ENCODE data around the gene CDC42BPA.
"Not testable (repeated sequence)": the region's sequence is repeated elsewhere in the genome, so short reads cannot be mapped to it uniquely, and the experiment has no call there.

Gene CDC42BPA

DNA sequence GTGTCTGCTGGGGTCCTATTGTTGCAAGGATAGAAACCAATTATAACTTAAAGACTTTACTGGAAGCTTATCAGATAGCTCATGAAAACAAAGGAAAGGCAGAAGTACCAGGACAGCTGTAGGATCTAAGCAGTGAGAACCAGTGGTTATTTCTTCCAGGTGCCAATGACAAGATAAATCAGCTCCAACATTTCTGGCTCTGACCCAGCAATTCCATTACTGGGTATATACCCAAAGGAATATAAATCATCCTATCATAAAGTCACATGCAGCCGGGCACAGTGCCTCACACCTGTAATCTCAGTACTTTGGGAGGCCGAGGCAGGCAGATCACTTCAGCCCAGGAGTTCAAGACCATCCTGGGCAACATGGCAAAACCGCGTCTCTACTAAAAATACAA is 17.8 kb upstream of the CDC42BPA start:
- in situ Hi-C loops (cut with MboI; ENCODE audit: low sequenced_read_pairs) = not testable (repeated sequence)

DNA sequence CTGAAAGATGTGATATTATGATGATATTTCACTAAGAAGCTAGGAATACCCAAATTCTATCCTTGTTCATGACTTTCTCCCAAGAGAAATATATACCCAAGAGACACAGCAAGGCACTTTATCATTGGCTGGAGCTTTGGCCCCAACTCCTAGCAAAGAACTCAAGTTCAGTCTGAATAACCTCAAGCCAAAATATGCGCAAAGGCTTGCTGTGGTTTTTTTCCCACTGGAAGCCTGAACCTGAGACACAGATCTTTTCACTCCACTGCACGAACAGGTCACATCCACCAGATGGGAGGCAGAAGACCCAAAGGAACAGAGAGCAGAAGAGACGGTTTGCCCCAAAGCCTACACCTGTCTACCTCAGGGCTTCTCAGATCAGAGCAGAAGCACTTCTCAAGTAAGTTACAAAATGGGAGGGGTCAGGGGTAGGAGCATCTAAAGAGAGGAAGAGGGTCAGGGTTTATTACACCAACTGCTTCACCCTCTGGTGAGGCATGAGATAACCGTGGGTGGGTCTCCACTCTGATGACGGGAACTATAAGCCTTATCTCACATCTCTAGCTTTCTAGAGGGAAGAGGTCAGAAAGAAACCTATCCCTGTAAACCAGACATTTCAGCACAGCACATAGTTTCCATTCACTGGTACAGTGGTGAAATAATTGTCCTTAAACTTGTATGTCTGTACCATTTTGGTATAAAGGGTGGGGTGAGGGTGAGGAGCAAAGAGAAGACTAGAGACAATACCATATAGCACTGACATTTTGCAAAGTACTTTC is 17.1 kb upstream of the CDC42BPA start:
- in situ Hi-C loops (cut with MboI; ENCODE audit: low sequenced_read_pairs) = no loop called here

DNA sequence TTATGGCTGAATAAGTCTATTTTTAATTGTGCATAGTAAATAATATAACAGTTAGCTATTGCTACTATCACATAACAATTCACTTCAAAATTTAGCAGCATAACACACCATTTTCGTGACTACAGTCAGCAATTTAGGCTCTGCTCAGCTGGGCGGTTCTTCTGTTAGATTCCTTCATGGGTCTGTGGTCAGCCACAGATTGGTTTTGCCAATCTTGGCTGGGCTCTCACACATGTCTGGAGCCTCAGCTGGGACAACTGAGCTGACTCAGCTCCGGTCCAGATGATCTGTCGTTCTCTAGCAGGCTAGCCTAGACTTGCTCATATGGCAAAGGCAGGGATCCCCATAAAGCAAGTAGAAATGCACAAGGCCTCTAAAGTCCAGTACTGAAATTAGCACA is 15.1 kb upstream of the CDC42BPA start:
- in situ Hi-C loops (cut with MboI; ENCODE audit: low sequenced_read_pairs) = no loop called here

DNA sequence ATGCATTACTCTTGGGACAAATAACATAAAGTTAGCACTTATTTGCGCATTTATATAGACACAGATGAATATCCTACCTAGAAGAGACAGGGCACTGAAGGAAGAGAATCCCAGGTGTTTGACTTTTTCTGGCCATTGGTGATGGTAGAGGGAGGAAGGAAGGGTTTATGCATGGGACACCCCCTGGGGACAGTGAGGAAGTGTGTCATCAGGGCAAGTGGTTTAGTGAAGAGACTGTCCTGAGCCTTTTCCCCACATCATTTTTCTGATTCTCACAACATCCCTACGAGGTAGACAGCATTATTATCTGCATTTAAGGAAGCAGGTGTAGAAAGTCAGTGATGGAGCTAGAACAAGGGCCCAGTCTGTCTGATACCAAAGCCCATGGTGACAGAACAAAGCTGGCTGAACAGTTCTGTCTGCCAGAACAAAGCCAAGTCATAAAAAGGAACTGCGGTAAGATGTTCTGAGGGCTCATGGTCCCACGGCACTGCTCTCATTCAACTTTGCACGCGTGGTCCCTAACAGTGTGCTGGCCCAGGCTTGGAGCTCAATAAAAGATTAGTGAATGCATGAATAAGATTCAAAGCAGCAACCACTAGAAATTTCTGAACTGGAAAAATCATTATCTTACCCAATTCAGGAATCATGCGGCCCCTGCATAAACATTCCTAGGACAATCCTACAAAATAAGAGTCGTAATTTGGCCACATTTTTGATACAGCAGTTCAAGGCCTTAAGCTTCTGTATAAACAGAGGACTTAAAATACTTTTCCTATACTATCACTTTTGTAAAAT is 12.2 kb upstream of the CDC42BPA start:
- in situ Hi-C loops (cut with MboI; ENCODE audit: low sequenced_read_pairs) = no loop called here

DNA sequence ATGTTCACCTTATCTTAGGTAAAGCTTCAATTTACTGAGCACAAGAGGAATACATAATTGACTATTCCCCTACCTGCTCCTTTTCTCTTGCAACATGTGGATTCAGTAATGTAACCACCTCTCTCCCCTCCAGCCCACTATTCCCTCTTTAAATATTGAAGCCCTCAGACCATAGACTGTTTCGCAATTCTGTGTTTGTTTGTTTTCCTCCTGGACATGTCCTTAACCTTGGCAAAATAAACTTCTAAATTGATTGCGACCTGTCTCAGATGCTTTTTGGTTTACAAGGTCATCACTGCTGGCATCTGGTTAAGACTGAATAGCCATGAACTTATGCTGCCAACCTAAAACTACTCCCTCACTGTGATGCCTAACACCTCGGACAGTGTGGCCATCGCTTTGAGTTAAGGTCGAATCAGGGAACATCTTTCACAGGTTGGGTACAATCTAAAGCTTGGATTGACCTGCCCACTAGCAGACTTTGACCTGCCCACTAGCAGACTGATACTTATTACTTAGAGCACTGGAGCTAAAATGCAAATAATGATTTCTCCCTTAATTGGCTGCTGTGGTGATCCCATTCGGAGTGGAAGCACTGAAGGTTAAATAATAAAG is 10.2 kb upstream of the CDC42BPA start:
- in situ Hi-C loops (cut with MboI; ENCODE audit: low sequenced_read_pairs) = no loop called here

DNA sequence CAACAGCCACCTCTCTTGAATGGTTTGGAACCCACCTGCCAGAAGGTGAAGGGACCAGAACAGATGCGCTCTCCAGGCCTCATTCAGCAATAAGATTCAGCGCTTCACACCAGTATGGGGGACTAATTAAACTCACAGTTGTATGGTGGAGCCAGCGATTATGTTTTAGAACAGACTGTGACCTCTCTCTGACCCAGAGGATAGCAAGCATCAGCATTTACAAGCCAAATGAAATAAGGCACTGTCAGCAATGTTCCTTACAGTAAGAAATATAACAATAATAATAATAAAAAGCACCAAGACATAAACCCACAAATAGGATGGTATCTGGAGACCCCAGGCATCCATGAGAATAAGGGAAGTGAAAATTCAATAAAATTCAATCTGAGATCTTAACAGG is 6.9 kb upstream of the CDC42BPA start:
- in situ Hi-C loops (cut with MboI; ENCODE audit: low sequenced_read_pairs) = no loop called here

DNA sequence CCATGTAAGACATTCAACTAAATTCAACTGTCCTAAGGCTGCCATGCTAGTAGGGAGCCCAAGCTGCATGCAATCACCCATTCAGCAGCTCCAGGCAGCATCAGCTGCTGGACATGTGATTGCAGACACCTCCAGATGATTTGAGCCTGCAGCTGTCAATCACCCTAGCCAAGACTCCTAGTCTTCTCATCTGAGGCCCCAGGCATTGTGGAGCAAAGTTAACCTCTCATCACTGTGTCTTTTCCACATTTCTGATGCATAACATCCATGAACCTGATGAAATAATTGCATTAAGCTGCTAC is 5.6 kb upstream of the CDC42BPA start:
- in situ Hi-C loops (cut with MboI; ENCODE audit: low sequenced_read_pairs) = no loop called here

DNA sequence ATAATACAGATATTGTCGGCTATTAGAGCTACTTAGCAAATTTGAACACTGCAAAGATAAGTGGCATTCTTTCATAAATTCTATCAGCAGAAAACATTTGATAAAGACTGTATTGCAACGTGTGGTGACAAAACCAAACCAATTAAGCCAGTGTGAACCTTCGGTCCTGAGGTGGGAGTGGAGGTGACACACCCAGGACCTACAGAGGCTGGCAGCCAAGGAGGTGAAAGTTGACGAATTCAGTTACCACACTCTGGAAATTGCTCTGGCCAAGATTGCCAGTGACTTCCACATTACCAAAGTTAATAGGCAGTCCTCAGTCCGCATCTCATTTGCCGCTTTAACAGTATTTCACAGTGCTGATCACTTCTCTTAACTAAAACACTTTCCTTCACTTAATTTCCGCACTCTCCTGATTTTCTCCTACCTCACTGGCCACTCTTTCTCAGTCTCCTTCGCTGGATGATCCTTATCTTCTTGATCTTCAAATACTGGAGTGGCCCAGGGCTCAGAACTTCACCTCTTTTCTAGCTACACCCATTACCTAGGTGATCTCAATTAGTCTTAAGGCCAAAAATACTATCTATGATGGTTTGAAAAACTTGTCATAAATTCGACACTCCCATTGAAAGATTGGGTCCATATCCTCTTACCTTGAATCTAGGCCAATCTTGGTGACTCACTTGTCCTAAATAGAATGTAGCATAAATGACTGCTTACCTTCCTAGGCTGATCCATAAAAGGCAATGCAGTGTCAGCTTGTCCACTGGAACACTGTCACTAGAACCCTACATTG is 5.1 kb upstream of the CDC42BPA start:
- in situ Hi-C loops (cut with MboI; ENCODE audit: low sequenced_read_pairs) = no loop called here

DNA sequence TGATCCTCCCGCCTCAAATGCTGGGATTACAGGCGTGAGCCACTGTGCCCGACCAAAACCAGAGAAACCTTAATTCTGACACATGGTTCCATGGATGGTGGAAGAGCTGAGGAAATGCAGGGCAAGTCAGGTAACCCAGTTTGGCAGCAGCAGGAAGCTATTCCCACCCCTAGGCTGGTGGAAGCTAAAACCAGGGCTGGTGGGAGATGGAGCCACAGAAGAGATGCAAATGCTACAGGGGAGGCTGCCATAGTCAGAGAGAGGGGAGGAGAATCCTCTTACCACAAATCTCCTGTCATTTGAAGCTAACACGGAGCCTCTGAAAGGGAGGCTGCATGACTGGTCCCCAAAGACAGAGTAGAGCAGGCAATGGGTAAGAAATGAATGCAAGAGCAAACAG is 4.1 kb upstream of the CDC42BPA start:
- in situ Hi-C loops (cut with MboI; ENCODE audit: low sequenced_read_pairs) = no loop called here

DNA sequence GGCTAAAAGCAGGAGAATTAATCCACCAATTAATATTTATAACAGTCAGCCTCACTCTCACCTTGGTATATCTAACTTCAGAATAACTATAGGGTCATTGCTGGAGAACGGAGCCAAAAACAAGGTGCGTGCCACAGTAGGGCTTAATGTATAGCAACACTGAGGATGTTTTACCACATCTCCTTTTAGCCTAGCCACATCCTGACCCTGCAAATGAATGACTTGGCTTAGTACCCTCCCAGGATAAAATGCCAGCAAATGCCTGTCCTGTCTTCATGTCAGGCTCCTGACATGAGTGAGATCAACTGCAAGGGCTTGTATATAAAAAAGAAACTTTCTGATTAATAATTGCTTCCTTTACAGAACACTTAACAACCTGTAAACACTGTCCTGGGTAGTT is 2.7 kb upstream of the CDC42BPA start:
- in situ Hi-C loops (cut with MboI; ENCODE audit: low sequenced_read_pairs) = no loop called here

DNA sequence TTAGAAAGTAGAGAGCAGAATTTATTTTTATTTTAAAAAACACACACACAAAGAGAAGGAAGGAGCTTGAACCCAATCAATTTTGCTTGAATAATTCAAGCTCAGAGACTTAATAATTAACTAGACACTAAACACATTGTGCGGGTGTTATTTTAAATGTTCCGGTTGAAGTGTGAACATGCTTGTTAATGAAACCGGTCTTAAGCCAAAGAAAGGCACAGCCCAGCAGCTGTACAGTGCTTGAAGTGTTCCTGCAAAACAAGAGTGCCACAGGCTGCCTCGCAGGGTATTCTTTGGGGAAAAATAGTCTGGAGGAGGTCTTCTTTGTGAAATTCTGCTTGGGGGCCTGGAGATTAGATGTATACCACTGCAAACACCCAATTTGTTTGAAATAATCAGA is 2.2 kb upstream of the CDC42BPA start:
- in situ Hi-C loops (cut with MboI; ENCODE audit: low sequenced_read_pairs) = no loop called here

DNA sequence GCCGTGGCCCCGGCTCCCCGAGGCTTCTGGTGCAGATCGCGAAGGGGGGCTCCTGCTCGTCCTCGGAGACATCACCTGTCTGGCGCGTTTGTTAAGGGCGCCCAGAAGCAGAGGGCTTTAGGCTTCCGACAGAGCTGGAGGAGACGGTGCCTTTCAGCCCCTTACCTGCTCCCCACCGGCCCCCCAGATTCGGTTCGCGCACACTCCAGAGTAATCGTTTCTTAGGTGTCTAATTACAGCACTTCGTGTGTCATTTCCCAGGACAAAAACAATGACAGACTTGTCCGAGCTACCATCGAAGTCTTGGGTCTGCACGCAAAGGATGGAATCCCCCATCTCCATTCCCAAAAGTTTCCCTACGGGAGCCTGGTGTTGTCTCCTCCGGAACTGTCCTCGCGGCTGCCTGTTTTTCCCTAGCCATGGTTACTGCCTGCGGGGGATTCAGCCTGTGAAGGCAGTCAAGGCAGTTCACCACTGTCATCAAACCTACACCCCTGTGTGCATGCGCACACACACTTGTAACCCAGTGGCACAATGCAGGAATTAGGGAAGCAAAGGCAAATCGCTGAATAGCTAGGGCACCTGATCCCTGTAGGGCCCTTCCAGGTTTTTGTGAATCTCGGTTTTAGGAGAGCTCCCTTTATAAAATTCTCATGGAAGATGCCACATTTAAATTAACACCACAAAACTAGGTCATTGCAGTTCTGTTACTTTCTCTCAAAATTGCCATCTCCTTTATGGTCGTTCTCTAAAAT is 738 bp upstream of the CDC42BPA start:
- in situ Hi-C loops (cut with MboI; ENCODE audit: low sequenced_read_pairs) = no loop called here

DNA sequence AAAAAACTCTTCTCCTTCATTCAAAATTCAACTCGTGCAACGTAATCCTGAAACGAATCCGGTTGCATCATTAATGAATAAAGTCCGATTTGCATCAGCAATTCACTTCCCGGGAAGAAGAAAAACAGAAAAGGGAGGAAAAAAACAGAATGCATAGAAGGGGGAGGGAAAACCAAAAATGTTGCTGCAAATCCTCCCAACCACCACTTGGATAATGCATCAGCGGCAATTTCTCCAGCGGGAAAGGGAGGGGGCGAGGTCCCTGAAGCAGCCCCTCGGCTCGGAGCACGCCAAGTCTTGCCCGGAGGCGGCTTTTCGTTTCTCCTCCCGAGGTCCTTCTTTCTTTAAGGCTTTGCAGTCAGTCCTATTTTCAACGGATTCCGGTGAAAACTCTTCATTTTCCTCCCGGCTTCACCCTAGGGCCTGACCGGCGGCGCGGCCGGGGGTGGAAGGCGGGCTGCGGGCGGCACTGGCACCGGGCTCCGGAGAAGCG is 723 bp downstream of the CDC42BPA start:
- in situ Hi-C loops (cut with MboI; ENCODE audit: low sequenced_read_pairs) = no loop called here

DNA sequence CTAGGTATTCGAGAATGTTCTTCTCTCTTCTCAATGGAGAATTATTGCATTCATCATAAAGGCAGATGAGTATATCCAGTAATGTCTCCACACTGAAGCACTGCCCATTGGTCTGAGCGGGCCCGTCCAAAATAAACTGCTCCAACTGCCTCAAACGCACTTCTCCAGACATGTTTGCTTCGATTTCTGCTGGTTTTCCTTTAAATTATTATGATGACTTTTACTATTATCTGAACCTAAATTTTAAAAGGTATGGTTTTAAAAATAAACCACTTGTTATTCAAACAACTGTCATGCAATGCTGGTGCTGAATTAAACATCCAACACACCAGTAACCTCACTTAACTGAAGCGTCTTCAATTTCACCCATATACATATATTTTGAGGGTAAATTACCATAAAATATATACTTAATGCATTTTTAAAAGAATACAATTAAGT is 1.3 kb downstream of the CDC42BPA start:
- in situ Hi-C loops (cut with MboI; ENCODE audit: low sequenced_read_pairs) = no loop called here

DNA sequence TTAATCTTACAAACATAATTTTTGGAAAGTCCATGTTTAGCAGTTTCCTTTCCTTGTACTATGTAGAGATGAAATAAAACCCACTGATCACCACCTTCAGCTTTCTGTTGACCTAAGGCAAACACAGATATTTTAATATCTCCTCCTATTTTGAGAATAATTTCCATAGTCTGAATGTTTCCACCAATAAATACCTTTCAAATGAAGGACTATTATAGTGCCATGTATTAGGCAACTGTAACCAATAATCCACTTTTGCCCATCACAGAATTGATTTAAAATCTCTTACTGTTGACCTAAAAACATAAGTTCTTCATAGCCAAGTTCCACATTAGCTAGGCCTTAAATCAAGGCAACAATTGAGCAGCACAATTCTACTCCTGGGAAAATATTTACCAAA is 1.8 kb downstream of the CDC42BPA start:
- in situ Hi-C loops (cut with MboI; ENCODE audit: low sequenced_read_pairs) = no loop called here

DNA sequence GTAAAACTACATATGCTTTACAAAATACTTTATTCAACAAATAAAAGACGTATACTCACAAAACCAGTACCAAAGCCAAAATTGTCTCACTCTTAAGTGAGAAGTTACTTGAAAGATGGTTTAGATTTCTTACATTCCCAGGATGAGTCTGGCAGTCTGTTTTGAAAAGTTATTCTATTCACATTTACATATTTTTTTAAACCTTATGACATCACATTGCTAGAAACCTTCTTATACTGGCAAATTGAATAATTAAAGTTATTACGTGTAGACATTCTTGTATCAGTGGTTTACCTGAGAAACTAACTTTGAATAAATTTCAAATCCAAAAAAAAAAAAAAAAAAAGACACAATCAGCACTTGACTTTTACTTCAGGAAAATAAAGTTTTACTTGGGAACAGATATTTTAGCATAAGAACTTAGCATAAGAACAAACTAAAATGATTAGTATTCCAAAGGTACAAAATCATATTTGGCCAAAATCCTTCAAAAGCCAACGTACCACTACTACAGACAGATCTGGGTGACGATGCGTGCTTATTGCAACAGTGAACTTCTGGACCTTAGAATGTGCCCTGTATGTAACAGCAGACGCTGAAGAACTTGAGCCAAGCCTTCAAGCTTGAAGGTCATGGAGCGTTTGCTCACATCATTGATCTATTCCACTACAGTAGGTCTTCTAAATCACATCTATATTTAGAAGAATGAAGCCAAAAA is 2.5 kb downstream of the CDC42BPA start:
- in situ Hi-C loops (cut with MboI; ENCODE audit: low sequenced_read_pairs) = no loop called here

DNA sequence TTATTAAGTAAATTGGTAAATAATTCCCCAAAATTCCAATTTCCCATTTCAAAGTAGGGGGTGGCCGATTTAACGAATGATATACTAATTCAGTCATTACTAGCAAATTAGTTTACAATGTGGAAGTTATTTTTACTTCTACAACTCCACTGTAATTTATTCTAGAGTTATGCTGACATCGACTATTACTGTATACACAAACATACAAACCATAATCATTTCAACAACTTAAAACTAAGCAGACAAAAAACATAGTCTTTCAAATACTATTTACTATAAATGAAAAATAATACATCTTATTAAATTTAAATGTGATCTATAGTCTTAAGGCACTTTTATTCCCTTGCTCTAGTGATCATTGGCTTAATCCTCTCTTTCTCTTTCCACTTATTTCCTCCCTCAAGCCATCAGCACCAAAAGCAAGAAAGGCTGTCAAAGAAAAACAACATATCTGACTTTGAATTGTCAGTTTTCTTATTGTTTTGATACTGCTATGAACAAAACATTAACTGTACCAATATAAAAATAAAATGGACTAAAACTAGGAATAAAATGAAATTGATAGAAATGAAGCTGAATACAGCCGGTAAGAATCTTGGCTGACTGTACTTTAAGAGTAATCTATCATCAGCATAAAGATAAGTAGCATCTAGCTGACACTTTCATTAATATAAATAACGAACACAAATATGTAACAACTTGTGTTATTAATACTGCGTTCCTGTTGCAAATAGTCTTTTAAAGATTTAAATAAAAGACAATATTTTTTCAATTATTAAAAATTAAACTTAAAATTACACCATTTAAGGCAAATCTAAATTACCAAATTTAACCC is 4.1 kb downstream of the CDC42BPA start:
- in situ Hi-C loops (cut with MboI; ENCODE audit: low sequenced_read_pairs) = no loop called here

DNA sequence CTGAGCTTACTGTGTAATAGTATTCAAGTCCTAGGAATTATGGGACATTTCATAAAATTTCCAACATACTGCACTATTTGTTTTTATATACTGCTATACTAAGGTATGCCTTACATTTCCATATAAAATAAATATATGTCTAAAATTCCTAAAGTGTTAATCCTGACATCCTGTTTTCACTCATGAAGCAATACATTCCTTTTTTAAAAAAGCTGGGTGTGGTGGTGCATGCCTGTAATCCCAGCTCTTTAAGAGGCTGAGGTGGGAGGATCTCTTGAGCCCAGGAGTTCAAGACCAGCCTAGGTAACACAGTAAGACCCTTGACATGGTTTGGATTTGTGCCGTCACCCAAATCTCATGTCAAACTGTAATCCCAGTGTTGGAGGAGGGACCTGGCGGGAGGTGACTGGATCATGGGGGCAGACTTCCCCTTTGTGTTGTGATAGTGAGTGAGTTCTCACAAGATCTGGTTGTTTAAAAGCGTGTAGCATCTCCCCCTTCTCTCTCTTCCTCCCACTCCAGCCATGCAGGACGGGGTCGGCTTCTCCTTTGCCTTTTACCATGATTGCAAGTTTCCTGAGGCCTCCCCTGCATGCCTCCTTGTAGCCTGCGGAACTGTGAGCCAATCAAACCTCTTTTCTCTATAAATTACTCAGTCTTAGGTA is 5.8 kb downstream of the CDC42BPA start:
- in situ Hi-C loops (cut with MboI; ENCODE audit: low sequenced_read_pairs) = no loop called here
